ENCODE data around the gene FHOD3. TPM values are rescaled to one million over a fixed set of nuclear protein-coding genes. Genes with fewer than 3 reads are reported as not detected.

The FHOD3 gene
- total and polyA plus RNA-seq, 9 of the 15 experiments (the other 6 are each of a cell fraction or from before 2014, with no cell fraction given): 0.11 TPM; not detected in 8

- TF ChIP-seq SAFB2 (IDR thresholded peaks at IDR 0.05; ENCODE audit: borderline replicate concordance, low read depth, low read length, severe bottlenecking): no peak
- TF ChIP-seq FOXK2 (conservative IDR thresholded peaks at IDR 0.05 in 1 of 2, IDR thresholded peaks at IDR 0.05 in 1 of 2; ENCODE audit: low read depth in 2 of 2): no peak
- no peak for TF ChIP-seq PHF20 (IDR thresholded peaks at IDR 0.05; ENCODE audit: partially characterized antibody)
Measured at GRCh38 chr18:36711813-36712444, 414.4 kb downstream of the FHOD3 start (continued).

DNA sequence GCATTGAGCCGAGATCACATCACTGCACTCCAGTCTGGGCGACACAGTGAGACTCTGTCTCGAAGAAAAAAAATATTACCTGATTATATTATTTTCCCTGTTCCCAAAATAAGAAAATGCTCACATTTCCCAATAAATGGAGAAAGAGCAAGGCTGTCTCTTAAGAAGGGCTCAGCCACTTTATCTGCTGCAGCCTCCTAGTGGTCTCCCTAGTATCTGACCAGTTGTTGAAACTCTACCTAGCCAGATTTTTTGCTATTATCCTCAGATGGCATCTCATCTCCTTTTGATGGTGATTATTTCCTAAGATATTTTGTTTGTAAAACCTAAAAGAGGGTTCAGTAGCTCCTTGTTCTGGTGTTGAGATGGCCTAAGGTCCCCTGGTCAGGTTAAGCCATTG, 417.0 kb downstream of the FHOD3 start:
- H3K4me1 ChIP-seq (replicated peaks in 1 of 2; ENCODE audit: control insufficient read depth in 2 of 2, insufficient read depth in 2 of 2, low read length in 2 of 2): peaks cover 0 to 3% of the 10 kb centered on the region in 2 experiments; a peak in 2 of 5 replicates
- intact Hi-C loops (cut with micrococcal nuclease) (no loop called here), in situ Hi-C loops (cut with MboI) (no loop called here)
- H3K27ac ChIP-seq (ENCODE audit: extremely low read depth, low read depth, low read length): no peak overlapping the region
- 0% methylated on average over 3 of the region's 3 CpGs for WGBS (ENCODE audit: insufficient coverage, low coverage, missing lambda C conversion rate)
- no peak overlapping the region for H3K4me2 ChIP-seq (ENCODE audit: insufficient read depth, low read length)
- H4K20me1 ChIP-seq (replicated peaks; ENCODE audit: control insufficient read depth, insufficient read depth, low read length): no peaks in the 10 kb centered on the region
- ChIA-PET POLR2A (no interaction called here), CTCF (ENCODE audit: low intra/inter-chr PET ratio) (no interaction called here)
- no peaks in the 10 kb centered on the region for H3K36me3 ChIP-seq (ENCODE audit: control insufficient read depth, insufficient read depth, low read length)
- no peak for DNase-seq (ENCODE audit: extremely low read depth in 1 of 4, low spot score in 3 of 4)
- H2AFZ ChIP-seq (ENCODE audit: low read depth, low read length): no peak overlapping the region
- no peaks in the 10 kb centered on the region for H3K79me2 ChIP-seq (ENCODE audit: control insufficient read depth, insufficient read depth, low read length)
- H3K27me3 ChIP-seq (ENCODE audit: control insufficient read depth in 2 of 2, insufficient read depth in 2 of 2, low read length in 2 of 2): peaks cover under 1 to 12% of the 10 kb centered on the region in 2 experiments; a peak in 3 of 5 replicates
- H3K9me3 ChIP-seq (replicated peaks; ENCODE audit: control insufficient read depth, insufficient read depth, low read depth, low read length): no peaks in the 10 kb centered on the region
- no peak for FAIRE-seq
- no peaks in the 10 kb centered on the region for H3K9me1 ChIP-seq (ENCODE audit: control insufficient read depth, insufficient read depth, low read length)
- no peak overlapping the region for H3K4me3 ChIP-seq
- 0 out of 3 replicates have a peak, but pooled peaks have one; percentile 38 for ATAC-seq
- BruUV-seq (replicated peaks): no TSS peak
- no peak overlapping the region for H3K9ac ChIP-seq (ENCODE audit: insufficient read depth in 1 of 2, low read depth in 2 of 2, low read length in 2 of 2)
- no peak for TF ChIP-seq ZNF140 (CRISPR knock-in tag; IDR thresholded peaks at IDR 0.05)
- no peak for TF ChIP-seq ZC3H4 (CRISPR knock-in tag; IDR thresholded peaks at IDR 0.05; ENCODE audit: borderline replicate concordance)
- TF ChIP-seq, protein P1, sequence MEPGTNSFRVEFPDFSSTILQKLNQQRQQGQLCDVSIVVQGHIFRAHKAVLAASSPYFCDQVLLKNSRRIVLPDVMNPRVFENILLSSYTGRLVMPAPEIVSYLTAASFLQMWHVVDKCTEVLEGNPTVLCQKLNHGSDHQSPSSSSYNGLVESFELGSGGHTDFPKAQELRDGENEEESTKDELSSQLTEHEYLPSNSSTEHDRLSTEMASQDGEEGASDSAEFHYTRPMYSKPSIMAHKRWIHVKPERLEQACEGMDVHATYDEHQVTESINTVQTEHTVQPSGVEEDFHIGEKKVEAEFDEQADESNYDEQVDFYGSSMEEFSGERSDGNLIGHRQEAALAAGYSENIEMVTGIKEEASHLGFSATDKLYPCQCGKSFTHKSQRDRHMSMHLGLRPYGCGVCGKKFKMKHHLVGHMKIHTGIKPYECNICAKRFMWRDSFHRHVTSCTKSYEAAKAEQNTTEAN (CRISPR knock-in tag; IDR thresholded peaks at IDR 0.05): no peak
- TF ChIP-seq ESRRB (CRISPR knock-in tag; IDR thresholded peaks at IDR 0.05; ENCODE audit: borderline replicate concordance): no peak
- no peak for TF ChIP-seq SREBF1 (IDR thresholded peaks at IDR 0.05; ENCODE audit: borderline replicate concordance, low read depth, low read length)
- no peak for TF ChIP-seq BCLAF1 (IDR thresholded peaks at IDR 0.05; ENCODE audit: borderline replicate concordance in 1 of 2, control insufficient read depth in 1 of 2, low read depth in 2 of 2, low read length in 1 of 2)
- no peak for TF ChIP-seq CAMTA2 (CRISPR knock-in tag; conservative IDR thresholded peaks at IDR 0.05)
- TF ChIP-seq, protein P2, sequence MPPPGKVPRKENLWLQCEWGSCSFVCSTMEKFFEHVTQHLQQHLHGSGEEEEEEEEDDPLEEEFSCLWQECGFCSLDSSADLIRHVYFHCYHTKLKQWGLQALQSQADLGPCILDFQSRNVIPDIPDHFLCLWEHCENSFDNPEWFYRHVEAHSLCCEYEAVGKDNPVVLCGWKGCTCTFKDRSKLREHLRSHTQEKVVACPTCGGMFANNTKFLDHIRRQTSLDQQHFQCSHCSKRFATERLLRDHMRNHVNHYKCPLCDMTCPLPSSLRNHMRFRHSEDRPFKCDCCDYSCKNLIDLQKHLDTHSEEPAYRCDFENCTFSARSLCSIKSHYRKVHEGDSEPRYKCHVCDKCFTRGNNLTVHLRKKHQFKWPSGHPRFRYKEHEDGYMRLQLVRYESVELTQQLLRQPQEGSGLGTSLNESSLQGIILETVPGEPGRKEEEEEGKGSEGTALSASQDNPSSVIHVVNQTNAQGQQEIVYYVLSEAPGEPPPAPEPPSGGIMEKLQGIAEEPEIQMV (tag; conservative IDR thresholded peaks at IDR 0.05; ENCODE audit: low read depth): no peak
- TF ChIP-seq TGIF2 (CRISPR knock-in tag; IDR thresholded peaks at IDR 0.05): no peak
- TF ChIP-seq ZFP36 (IDR thresholded peaks at IDR 0.05; ENCODE audit: low read depth, low read length, partially characterized antibody): no peak
- no peak for TF ChIP-seq NR4A1 (CRISPR knock-in tag; IDR thresholded peaks at IDR 0.05)
- TF ChIP-seq NR4A1 (tag; IDR thresholded peaks at IDR 0.05): no peak

Measured in K562 (cell line).